Eye (tissue), 1 donor: ENCODE results near the gene TFF2.

Experiments
- DNase-seq: peaks from one replicate; pipeline ENCODE4 v3.0.0-alpha.2; 2015

The TFF2 gene

DNA sequence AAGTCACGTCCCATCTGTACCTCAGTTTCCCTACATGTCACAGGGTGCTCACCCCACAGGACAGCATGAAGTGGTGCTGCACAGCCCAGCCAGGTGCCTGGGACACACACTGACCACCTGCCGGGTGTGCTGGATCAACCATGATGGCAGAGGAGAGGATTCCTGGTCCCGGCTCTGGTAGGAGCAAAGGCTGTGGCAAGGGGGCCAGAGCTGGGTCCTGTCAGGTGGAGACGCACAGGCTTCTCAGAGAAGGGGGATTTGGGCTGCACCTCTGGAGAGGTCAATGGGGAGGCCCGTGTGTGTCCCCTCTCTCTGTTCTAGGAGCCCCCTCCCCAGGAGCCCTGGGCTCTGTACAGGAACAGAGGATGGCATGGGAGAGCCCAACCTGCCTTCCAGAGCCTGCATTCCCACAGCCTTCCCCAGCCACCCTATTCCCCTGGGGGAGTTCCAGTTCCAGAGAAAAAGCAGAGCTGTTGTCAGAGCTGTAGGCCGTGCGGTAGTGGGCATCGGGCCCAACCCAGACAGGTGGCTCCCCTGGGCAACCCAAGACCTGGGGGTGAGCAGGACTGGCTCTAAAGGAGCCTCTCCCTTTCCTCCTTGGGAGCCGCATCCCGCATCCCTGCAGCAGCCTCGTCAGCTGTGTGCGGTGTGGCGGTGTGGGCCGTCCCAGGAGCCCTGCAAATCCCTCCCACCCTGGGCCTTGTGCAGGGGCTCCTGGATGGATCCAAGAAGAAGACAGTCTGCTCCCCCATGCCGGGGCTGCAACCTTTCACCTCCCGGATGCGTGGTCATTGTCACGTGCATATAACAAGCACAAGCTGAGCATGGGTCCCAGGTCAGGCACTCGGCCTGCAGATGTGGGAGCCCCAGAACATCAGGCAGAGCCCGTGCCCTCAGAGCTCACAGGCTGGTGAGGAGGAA, 32.7 kb downstream of the TFF2 start:
- DNase-seq = no peak

DNA sequence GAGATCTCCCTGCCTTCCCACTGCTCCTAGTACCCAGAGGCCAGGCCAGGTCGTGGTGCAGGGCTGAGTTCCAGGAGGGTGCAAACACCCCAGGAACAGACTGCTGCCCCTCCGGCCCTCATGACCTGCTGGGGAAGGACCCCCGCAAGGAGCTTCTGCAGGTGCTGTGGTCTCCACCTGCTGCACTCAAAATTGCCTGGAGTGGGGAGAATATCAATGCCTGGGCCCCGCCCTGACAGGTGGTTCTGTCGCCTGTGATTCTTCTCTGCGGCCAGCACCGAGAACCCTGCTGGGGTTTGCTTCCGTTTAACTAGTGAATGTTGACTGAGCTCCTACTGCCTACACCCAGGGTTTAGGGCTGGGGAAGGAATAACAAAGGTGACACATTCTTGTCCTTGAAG, 33.5 kb downstream of the TFF2 start:
- no peak for DNase-seq

DNA sequence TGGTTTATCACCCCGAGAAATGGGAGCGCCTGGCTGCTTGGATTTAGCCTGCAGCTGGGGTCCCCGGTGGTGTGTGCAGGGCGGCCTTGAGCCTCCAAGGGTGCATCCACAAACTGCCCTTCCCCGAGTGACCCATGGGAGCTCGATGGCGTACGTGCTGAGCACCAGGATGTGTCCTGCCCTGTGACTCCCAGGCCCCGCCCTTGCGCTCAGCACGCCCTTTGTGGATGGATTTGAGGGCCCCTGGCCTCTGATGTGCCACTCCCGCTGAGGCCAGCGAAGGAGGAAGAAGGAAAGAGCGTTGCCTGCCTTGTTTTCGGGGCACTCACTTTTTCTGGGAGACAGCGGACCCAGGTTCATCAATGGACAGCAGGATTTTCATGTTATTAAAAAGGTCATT, 33.9 kb downstream of the TFF2 start:
- DNase-seq = no peak

DNA sequence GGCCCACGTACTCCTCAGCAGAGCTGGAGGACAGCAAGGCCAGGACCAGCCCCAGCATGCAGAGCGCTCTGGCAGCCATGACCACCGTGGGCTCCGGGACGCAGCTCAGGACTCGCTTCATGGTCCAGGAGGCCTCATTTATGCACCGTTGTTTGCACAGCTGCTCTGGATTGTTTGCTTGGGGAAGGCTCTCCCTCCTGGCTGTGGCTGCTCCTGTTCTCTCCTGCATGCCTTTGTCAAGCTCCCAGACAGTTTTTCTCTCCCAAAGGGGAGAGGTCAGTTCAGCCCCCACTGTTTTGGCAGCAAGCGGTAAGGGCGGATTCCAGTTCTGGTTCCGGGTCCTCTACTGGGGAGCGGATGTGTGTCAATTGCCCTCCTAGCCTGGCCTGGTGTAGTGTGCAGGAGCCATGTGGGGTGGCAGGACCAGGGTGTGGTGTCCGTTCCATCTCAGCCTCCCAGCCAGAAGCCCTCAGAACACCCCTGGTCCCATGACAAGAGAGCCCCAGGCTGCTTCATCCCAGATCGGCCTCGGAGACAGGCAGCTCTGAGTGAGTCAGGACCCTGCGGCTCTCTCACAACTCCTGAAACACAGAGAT, 35.4 kb downstream of the TFF2 start, which contains the start of gene TFF3:
TSS of gene TFF3 (minus strand) at position 114 of the 596 bp plus-strand sequence. CDS start at position 79, 35 bp downstream.
- peak; percentile 53 for DNase-seq

- no peak for DNase-seq
Observed at GRCh38 chr21:42314616-42315295, 36.0 kb downstream of the TFF2 start.

- DNase-seq = peak; percentile 56
Observed at GRCh38 chr21:42313501-42313969, 37.3 kb downstream of the TFF2 start.

- DNase-seq = no peak
Observed at GRCh38 chr21:42312626-42313104, 38.1 kb downstream of the TFF2 start.

GRCh38 chr21:42311816-42312625, 38.8 kb downstream of the TFF2 start:
- DNase-seq = no peak

DNA sequence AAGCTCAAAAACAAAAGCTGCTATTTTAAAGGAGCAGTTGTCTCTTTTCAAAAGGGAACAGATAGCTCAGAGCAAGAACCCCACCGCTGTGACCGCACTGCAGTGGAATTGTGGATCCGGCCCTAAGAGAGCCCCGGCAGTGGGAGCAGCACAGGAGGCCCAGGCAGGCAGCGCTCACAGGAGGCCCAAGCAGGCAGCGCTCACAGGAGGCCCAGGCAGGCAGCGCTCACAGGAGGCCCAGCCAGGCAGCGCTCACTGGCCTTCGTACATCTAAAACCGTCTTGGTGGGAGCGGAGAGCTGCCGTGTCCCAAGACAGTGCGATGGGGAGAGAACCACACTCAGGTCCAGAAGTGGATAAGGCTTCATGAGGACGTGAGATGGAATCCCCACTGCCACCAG, 39.6 kb downstream of the TFF2 start:
- no peak for DNase-seq

- DNase-seq = no peak
Observed at GRCh38 chr21:42310411-42311001, 40.3 kb downstream of the TFF2 start.

- DNase-seq = peak; percentile 94
Observed at GRCh38 chr21:42309753-42310213, 41.0 kb downstream of the TFF2 start.

GRCh38 chr21:42308914-42309752, 41.7 kb downstream of the TFF2 start:
- DNase-seq = no peak

GRCh38 chr21:42308161-42308913, 42.5 kb downstream of the TFF2 start:
- DNase-seq = no peak

- no peak for DNase-seq
Observed at GRCh38 chr21:42307106-42307505, 43.7 kb downstream of the TFF2 start.

DNA sequence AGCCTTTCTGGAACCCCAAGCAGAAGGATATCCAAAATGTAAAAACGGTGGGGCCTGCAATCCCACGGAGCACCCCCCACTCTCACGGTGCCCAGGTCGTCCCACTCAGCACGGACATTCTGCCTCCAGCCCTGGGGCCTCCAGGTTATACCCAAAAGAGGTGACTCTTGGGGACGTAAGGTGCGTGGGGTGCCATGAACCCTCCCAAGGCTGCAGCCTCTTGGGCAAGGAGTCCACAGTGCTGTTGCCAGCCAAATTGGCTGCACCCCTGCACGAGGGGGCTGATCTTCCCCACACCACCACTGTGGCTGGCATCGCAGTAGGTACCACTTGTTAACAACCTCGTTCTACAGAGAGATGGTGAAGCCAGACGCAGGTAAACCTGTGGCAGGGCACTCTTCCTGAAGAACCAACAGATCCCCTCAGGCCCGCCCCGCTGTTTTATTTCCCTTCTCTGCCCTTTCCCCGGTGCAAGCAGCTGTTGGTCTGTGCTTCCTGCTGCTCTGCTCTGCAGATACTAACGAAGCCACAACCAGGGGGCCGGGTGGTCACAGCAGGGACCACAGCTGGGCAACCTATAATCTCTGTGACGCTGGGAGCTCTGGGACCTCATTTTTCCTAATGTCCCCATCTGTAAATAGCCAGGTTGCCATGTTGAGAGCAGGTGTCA, 44.3 kb downstream of the TFF2 start:
- peak; percentile 30 for DNase-seq

GRCh38 chr21:42305707-42306147, 45.1 kb downstream of the TFF2 start:
- no peak for DNase-seq

GRCh38 chr21:42304556-42305454, 46.0 kb downstream of the TFF2 start:
- no peak for DNase-seq

GRCh38 chr21:42303443-42303842, 47.4 kb downstream of the TFF2 start:
- no peak for DNase-seq
